HepG2 (cell line): Measurements from ENCODE around the gene OCLN. TPM values are rescaled to one million over a fixed set of nuclear protein-coding genes. Genes with fewer than 3 reads are reported as not detected.

Experiments
- ATAC-seq: fragments of 200-7000 bp; cut with Tn5 transposase; 3 replicates; pipeline ENCODE4 v1.9.1; 2020; ENCODE audit warnings: mild to moderate bottlenecking, moderate library complexity
- BruUV-seq: library from RNA; stranded (reverse); fragments of 400-500 nt; replicated peaks from 2 replicates; lab custom pipeline; 2021; lab: Mats Ljungman, UMichigan
- CTCF ChIA-PET: fragments of 300-600 bp; formaldehyde crosslinking; extraction: SDS; loops from one replicate; lab custom pipeline; 2021; ENCODE audit warnings: low total read pairs, inconsistent platforms, low intra/inter-chr PET ratio; lab: Yijun Ruan, JAX
- POLR2A ChIA-PET: fragments of 350-600 bp; sonication (Branson Sonifier 250); formaldehyde crosslinking; loops from one replicate; lab custom pipeline; 2020; ENCODE audit warnings: antibody characterized with exemption, inconsistent platforms; lab: Yijun Ruan, JAX
- DNase-seq: peaks from one replicate; pipeline ENCODE4 v3.0.0-alpha.2; 2015; ENCODE audit warnings: low spot score
- FAIRE-seq: peaks from 3 replicates; lab custom pipeline; 2011; peaks lifted over from hg19 to GRCh38; lab: Jason Lieb, UNC
- H2AFZ ChIP-seq: one replicate; pipeline ENCODE4 v1.6.1; 2011; ENCODE audit warnings: low read length, inconsistent platforms
- H3K27ac ChIP-seq: fragments of 300-600 bp; 3 replicates; pipeline ENCODE4 v1.8.0; 2011; ENCODE audit warnings: mixed run types, mild to moderate bottlenecking, mixed read lengths, low read length, inconsistent platforms; ENCODE audit not compliant: insufficient read depth; ENCODE audit errors: extremely low read length
- H3K27me3 ChIP-seq, 2 experiments: fragments of 200-600 bp in 1 of 2; 2 replicates in 1 of 2; 3 replicates in 1 of 2; pipeline versions ENCODE4 v1.6.0 to v1.8.0; 2011; ENCODE audit warnings: low read length in 2 of 2, mild to moderate bottlenecking in 2 of 2, moderate library complexity in 2 of 2, inconsistent platforms in 1 of 2; ENCODE audit not compliant: insufficient read depth in 2 of 2, control insufficient read depth in 1 of 2
- H3K36me3 ChIP-seq, 2 experiments: fragments of 200-600 bp in 1 of 2; replicated peaks in 1 of 2; 2 replicates in 1 of 2; 3 replicates in 1 of 2; pipeline versions ENCODE4 v1.5.1 to v1.8.0; 2011; ENCODE audit warnings: low read length in 2 of 2, inconsistent platforms in 1 of 2; ENCODE audit not compliant: insufficient read depth in 2 of 2, control insufficient read depth in 1 of 2
- H3K4me1 ChIP-seq: 2 replicates; pipeline ENCODE4 v1.5.1; 2012; ENCODE audit warnings: low read length, inconsistent platforms; ENCODE audit not compliant: insufficient read depth
- H3K4me2 ChIP-seq: 2 replicates; pipeline ENCODE4 v1.6.0; 2011; ENCODE audit warnings: low read depth, low read length, inconsistent platforms
- H3K4me3 ChIP-seq, 3 experiments: fragments of 200-600 bp in 1 of 3; sonication (generic), shearing (Covaris generic) in 1 of 3; replicated peaks in 1 of 3; 2 replicates each; pipeline ENCODE4 v1.5.1; 2011 to 2016; ENCODE audit warnings: low read length in 3 of 3, inconsistent platforms in 2 of 3, low read depth in 2 of 3, mild to moderate bottlenecking in 2 of 3, control low read depth in 1 of 3, mixed read lengths in 1 of 3; ENCODE audit not compliant: insufficient read depth in 1 of 3
- H3K79me2 ChIP-seq: one replicate; pipeline ENCODE4 v1.6.1; 2011; ENCODE audit warnings: low read length, inconsistent platforms; ENCODE audit not compliant: insufficient read depth
- H3K9ac ChIP-seq: 2 replicates; pipeline ENCODE4 v1.6.0; 2011; ENCODE audit warnings: mild to moderate bottlenecking, low read depth, low read length, inconsistent platforms; ENCODE audit not compliant: insufficient read depth
- H3K9me3 ChIP-seq: 2 replicates; pipeline ENCODE4 v1.5.1; 2012; ENCODE audit warnings: mild to moderate bottlenecking, low read length
- H4K20me1 ChIP-seq: 2 replicates; pipeline ENCODE4 v1.6.0; 2011; ENCODE audit warnings: inconsistent platforms, mild to moderate bottlenecking, low read length, moderate library complexity; ENCODE audit not compliant: insufficient read depth
- AGO1 ChIP-seq: fragments of 200-400 bp; formaldehyde crosslinking; IDR thresholded peaks from 2 replicates; pipeline ENCODE4 v1.6.1; 2017; ENCODE audit warnings: mild to moderate bottlenecking, low read depth, low read length, moderate library complexity; ENCODE audit not compliant: poor library complexity, severe bottlenecking
- BRD4 ChIP-seq: sonication (generic); formaldehyde crosslinking; IDR thresholded peaks from 2 replicates; pipeline ENCODE4 v1.4.0; 2020; ENCODE audit warnings: missing genetic modification reagents
- FOXK2 ChIP-seq: fragments of 450-650 bp; IDR thresholded peaks from 2 replicates; pipeline ENCODE4 v1.6.1; 2016
- ISL2 ChIP-seq: sonication (generic); formaldehyde crosslinking; IDR thresholded peaks from 2 replicates; pipeline ENCODE4 v1.5.0; 2020; ENCODE audit warnings: missing genetic modification reagents
- JUN ChIP-seq: sonication (generic); formaldehyde crosslinking; IDR thresholded peaks from 2 replicates; pipeline ENCODE4 v1.4.0; 2020; ENCODE audit warnings: mild to moderate bottlenecking, missing genetic modification reagents
- KLF12 ChIP-seq: sonication (generic); formaldehyde crosslinking; IDR thresholded peaks from 2 replicates; pipeline ENCODE4 v1.4.0; 2020; ENCODE audit warnings: missing genetic modification reagents, borderline replicate concordance
- SALL2 ChIP-seq: sonication (generic); formaldehyde crosslinking; IDR thresholded peaks from 2 replicates; pipeline ENCODE4 v1.8.1; 2023; ENCODE audit warnings: mild to moderate bottlenecking, missing genetic modification reagents, inconsistent platforms
- SOX13 ChIP-seq, 3 experiments: fragments of 450-650 bp in 1 of 3; sonication (generic) in 1 of 3; formaldehyde crosslinking in 1 of 3; IDR thresholded peaks in 2 of 3; conservative IDR thresholded peaks in 1 of 3; 2 replicates each; pipeline versions ENCODE4 v1.5.0 to v1.6.1; 2016 to 2020; ENCODE audit warnings: antibody characterized with exemption in 1 of 3, mild to moderate bottlenecking in 1 of 3, missing compliant biosample characterization in 1 of 3, missing genetic modification reagents in 1 of 3, moderate library complexity in 1 of 3
- U2AF2 ChIP-seq: fragments of 200-400 bp; formaldehyde crosslinking; IDR thresholded peaks from 2 replicates; pipeline ENCODE4 v1.6.1; 2017; ENCODE audit warnings: low read depth, mild to moderate bottlenecking, low read length
- ZNF136 ChIP-seq: sonication (generic); formaldehyde crosslinking; IDR thresholded peaks from 2 replicates; pipeline ENCODE4 v1.8.1; 2022; ENCODE audit warnings: low read depth, mild to moderate bottlenecking, moderate library complexity, missing genetic modification reagents
- ZNF207 ChIP-seq: fragments of 450-650 bp; IDR thresholded peaks from 2 replicates; pipeline ENCODE4 v1.6.1; 2016; ENCODE audit warnings: antibody characterized with exemption, borderline replicate concordance
- ZNF652 ChIP-seq: IDR thresholded peaks from 2 replicates; pipeline ENCODE4 v1.6.1; 2016; ENCODE audit warnings: low read depth, borderline replicate concordance
- WGBS: methylation state at CpG from one replicate; pipeline ENCODE4 v1.1.6; 2017; ENCODE audit warnings: low lambda C conversion rate; 5-methylcytosine and 5-hydroxymethylcytosine counted together
- in situ Hi-C: cut with HindIII; loops from 2 replicates; pipeline ENCODE4 v1.10.0; 2017; ENCODE audit warnings: low pct_unique_long_range_greater_than_20kb; ENCODE audit not compliant: extremely low pct_ligation_motif_present
- intact Hi-C: fragments of 100-400 bp; cut with micrococcal nuclease; formaldehyde crosslinking; loops from one replicate; pipeline ENCODE4 v1.10.0; 2022; ENCODE audit not compliant: unreplicated experiment
- polyA plus RNA-seq, 8 experiments: library from polyadenylated mRNA; depleted of rRNA in 3 of 8; stranded (reverse) in 7 of 8; unstranded in 1 of 8; fragments of >200 nt; fragmentation: Illumina TruSeq in 4 of 8; extraction: Trizol in 4 of 8; gene quantifications; 2 replicates each; pipeline versions ENCODE4 v1.2.1 to v1.2.3, GENCODE V29; 2011 to 2016; ENCODE audit warnings: low read depth in 4 of 8, missing spikeins in 1 of 8, mixed read lengths in 1 of 8; ENCODE audit not compliant: insufficient read depth in 1 of 8
- total RNA-seq, 5 experiments: library from RNA; depleted of rRNA; stranded (reverse); fragments of >200 nt; fragmentation: Illumina TruSeq; extraction: Trizol; gene quantifications; 2 replicates each; pipeline ENCODE4 v1.2.3, GENCODE V29; 2016; ENCODE audit warnings: low read depth in 1 of 5
- TF ChIP-seq, protein P1 (sequence below), 2 experiments: sonication (generic) in 1 of 2; formaldehyde crosslinking in 1 of 2; IDR thresholded peaks; 2 replicates each; pipeline versions ENCODE4 v1.6.1 to v1.9.0; 2014 to 2022; ENCODE audit warnings: antibody characterized with exemption in 1 of 2, borderline replicate concordance in 1 of 2, inconsistent platforms in 1 of 2, low read depth in 1 of 2, missing genetic modification reagents in 1 of 2
- TF ChIP-seq, protein P2 (sequence below): sonication (generic); formaldehyde crosslinking; IDR thresholded peaks from 2 replicates; pipeline ENCODE4 v1.4.0; 2020; ENCODE audit warnings: missing genetic modification reagents

Gene OCLN
- total and polyA plus RNA-seq, 2 of the 13 experiments (the other 11 are each of a cell fraction or from before 2014, with no cell fraction given) = 24.1 to 34.8 TPM

DNA sequence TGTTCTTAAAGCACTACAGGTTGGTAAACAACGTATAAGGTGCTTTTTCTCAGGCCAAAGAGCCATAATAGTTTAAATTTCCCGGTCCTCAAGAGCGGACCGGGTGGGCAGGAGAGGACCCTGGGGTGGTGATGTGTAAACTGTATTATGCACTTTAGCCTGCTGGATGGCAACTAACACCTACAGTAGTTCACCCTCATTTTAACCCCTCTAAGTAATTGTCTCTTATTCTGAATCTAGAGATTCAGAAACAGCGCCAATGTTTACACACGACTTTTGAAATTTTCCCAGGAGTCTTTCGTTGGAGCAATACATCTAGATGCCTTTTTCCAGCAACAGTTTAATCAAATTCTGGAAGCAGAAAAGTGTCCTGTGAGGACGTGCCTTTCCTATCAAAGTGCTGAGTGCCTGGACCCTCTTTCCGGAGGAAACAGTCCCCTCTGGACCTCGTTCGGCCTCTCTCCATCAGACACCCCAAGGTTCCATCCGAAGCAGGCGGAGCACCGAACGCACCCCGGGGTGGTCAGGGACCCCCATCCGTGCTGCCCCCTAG lies 676 bp upstream of the OCLN start:
- no peak; the same call in 2 of the 3 replicates for ATAC-seq
- POLR2A ChIA-PET = no interaction called here
- H3K4me2 ChIP-seq = peak overlapping the region; percentile 73
- no peak for FAIRE-seq
- no peaks in the 10 kb centered on the region; the same call in 1 of the 2 replicates for H4K20me1 ChIP-seq
- peak overlapping the region; percentile 85 for H3K9ac ChIP-seq
- peaks cover 61% of the 10 kb centered on the region for H3K4me1 ChIP-seq
- DNase-seq = no peak
- H3K36me3 ChIP-seq = no peaks in the 10 kb centered on the region
- H3K4me3 ChIP-seq = peak overlapping the region; percentile 83 to 96 (median 92)
- H3K27ac ChIP-seq = peak overlapping the region; percentile 77
- 5% methylated on average over 12 of the region's 17 CpGs for WGBS
- no peaks in the 10 kb centered on the region; a peak in 1 of 5 replicates for H3K27me3 ChIP-seq
- peak overlapping the region; percentile 38 for H2AFZ ChIP-seq
- intact Hi-C loops (loop anchor here (1.0 to 5.0 kb wide), 3 partner anchors 35 to 77 kb away; partner anchors contain the start of gene MARVELD2), in situ Hi-C loops (loop anchor here (5.0 kb wide), 1 partner anchor 80 kb away; no protein-coding TSS in a partner anchor)
- H3K9me3 ChIP-seq = no peaks in the 10 kb centered on the region
- TSS peak; percentile 90 for BruUV-seq
- peaks cover 35% of the 10 kb centered on the region for H3K79me2 ChIP-seq
- CTCF ChIA-PET = no interaction called here
- TF ChIP-seq, protein P1, sequence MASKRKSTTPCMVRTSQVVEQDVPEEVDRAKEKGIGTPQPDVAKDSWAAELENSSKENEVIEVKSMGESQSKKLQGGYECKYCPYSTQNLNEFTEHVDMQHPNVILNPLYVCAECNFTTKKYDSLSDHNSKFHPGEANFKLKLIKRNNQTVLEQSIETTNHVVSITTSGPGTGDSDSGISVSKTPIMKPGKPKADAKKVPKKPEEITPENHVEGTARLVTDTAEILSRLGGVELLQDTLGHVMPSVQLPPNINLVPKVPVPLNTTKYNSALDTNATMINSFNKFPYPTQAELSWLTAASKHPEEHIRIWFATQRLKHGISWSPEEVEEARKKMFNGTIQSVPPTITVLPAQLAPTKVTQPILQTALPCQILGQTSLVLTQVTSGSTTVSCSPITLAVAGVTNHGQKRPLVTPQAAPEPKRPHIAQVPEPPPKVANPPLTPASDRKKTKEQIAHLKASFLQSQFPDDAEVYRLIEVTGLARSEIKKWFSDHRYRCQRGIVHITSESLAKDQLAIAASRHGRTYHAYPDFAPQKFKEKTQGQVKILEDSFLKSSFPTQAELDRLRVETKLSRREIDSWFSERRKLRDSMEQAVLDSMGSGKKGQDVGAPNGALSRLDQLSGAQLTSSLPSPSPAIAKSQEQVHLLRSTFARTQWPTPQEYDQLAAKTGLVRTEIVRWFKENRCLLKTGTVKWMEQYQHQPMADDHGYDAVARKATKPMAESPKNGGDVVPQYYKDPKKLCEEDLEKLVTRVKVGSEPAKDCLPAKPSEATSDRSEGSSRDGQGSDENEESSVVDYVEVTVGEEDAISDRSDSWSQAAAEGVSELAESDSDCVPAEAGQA (IDR thresholded peaks at IDR 0.05; ENCODE audit: low read depth) = no peak
- TF ChIP-seq, protein P1 (CRISPR knock-in tag; IDR thresholded peaks at IDR 0.05; ENCODE audit: borderline replicate concordance) = 0 out of 2 replicates have a peak, but pooled peaks have one; percentile 40
- TF ChIP-seq SALL2 (CRISPR knock-in tag) (no peak), U2AF2 (no peak), ZNF136 (no peak), SOX13 (IDR thresholded peaks at IDR 0.05) (no peak), SOX13 (CRISPR knock-in tag; conservative IDR thresholded peaks at IDR 0.05 in 1 of 2, IDR thresholded peaks at IDR 0.05 in 1 of 2) (no peak), ZNF652 (CRISPR knock-in tag) (peak; percentile 67; the same call in 1 of the 2 replicates), BRD4 (CRISPR knock-in tag) (0 out of 2 replicates have a peak, but pooled peaks have one; percentile 22), ZNF207 (no peak), ISL2 (peak; percentile 8; the same call in 1 of the 2 replicates), AGO1 (no peak), FOXK2 (no peak), KLF12 (CRISPR knock-in tag) (peak; percentile 57; the same call in 1 of the 2 replicates), JUN (no peak)
- TF ChIP-seq, protein P2, sequence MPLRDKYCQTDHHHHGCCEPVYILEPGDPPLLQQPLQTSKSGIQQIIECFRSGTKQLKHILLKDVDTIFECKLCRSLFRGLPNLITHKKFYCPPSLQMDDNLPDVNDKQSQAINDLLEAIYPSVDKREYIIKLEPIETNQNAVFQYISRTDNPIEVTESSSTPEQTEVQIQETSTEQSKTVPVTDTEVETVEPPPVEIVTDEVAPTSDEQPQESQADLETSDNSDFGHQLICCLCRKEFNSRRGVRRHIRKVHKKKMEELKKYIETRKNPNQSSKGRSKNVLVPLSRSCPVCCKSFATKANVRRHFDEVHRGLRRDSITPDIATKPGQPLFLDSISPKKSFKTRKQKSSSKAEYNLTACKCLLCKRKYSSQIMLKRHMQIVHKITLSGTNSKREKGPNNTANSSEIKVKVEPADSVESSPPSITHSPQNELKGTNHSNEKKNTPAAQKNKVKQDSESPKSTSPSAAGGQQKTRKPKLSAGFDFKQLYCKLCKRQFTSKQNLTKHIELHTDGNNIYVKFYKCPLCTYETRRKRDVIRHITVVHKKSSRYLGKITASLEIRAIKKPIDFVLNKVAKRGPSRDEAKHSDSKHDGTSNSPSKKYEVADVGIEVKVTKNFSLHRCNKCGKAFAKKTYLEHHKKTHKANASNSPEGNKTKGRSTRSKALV = 0 out of 2 replicates have a peak, but pooled peaks have one; percentile 7
